Heart left ventricle (tissue), 13 donors: ENCODE measurements around the gene PACRG.

Experiments
- POLR2A ChIP-seq, 2 donors: fragments of 450-650 bp; IDR thresholded peaks; one replicate each; pipeline ENCODE4 v1.6.1; 2017; ENCODE audit warnings: antibody characterized with exemption in 2 of 2, mild to moderate bottlenecking in 2 of 2, moderate library complexity in 2 of 2
- TF ChIP-seq, protein P1 (sequence below), 12 donors: fragments of 200-600 bp; sonication (generic) in 4 of 12; IDR thresholded peaks; one replicate each; pipeline versions ENCODE4 v1.5.0 to v1.8.0; 2018 to 2022; ENCODE audit warnings: antibody characterized with exemption in 12 of 12, mild to moderate bottlenecking in 5 of 12
- donor health status: ischemic (EF 13 %, LVEDD 7.1; RV severe dilation, severe dysfunction).
- donor health status: DM: no; HTN: yes; CAD: no.
- donor health status: DM: no; HTN: no; CAD: no.
- donor health status: ischemic (EF 25% LVEDD 6.9; RV normal size, moderate dysfunction).
- donor health status: ischemic (EF 25% LVEDD 5.7; RV mildly dilated, moderate dysfunction).
- donor health status: ischemic (EF 35%, LVEDD 5.7; RV mildly dilated, moderate dysfunction).
- donor health status: nonischemic (EF 11% LVEDD 7.7; RV severe dilation, severe dysfunction).
- donor health status: DM: yes; HTN: yes; CAD: no.
- donor health status: PGD.
- donor health status: ischemic (EF 29% LVEDD 5.4; RV normal size, mild dysfunction).
- donor health status: nonischemic (EF 23%, LVEDD 6.1; RV moderate dilation, normal function).

GRCh38 chr6:162833776-162834175, 106.0 kb downstream of the PACRG start:
- TF ChIP-seq, protein P1, sequence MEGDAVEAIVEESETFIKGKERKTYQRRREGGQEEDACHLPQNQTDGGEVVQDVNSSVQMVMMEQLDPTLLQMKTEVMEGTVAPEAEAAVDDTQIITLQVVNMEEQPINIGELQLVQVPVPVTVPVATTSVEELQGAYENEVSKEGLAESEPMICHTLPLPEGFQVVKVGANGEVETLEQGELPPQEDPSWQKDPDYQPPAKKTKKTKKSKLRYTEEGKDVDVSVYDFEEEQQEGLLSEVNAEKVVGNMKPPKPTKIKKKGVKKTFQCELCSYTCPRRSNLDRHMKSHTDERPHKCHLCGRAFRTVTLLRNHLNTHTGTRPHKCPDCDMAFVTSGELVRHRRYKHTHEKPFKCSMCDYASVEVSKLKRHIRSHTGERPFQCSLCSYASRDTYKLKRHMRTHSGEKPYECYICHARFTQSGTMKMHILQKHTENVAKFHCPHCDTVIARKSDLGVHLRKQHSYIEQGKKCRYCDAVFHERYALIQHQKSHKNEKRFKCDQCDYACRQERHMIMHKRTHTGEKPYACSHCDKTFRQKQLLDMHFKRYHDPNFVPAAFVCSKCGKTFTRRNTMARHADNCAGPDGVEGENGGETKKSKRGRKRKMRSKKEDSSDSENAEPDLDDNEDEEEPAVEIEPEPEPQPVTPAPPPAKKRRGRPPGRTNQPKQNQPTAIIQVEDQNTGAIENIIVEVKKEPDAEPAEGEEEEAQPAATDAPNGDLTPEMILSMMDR (IDR thresholded peaks at IDR 0.05), result no peak
- no peak for TF ChIP-seq POLR2A (IDR thresholded peaks at IDR 0.05)
